Stimulated activated CD8-positive, alpha-beta memory T cell treated with anti-CD3 and anti-CD28 coated beads, Interleukin-12 subunit alpha, Interleukin-12 subunit beta, amount 100 ng/mL, for 24 hours (primary cell): ENCODE results near the gene CBX5.
A peak's percentile ranks its signal among the peaks of the same experiment; 100 is the strongest.

Experiments used
- DNase-seq: peaks from one replicate; pipeline ENCODE4 v3.0.0-alpha.2; 2020; ENCODE audit errors: extremely low read depth

The CBX5 gene

GRCh38 chr12:54225666-54226065 lies 54.3 kb downstream of the CBX5 start:
- no peak for DNase-seq

DNA sequence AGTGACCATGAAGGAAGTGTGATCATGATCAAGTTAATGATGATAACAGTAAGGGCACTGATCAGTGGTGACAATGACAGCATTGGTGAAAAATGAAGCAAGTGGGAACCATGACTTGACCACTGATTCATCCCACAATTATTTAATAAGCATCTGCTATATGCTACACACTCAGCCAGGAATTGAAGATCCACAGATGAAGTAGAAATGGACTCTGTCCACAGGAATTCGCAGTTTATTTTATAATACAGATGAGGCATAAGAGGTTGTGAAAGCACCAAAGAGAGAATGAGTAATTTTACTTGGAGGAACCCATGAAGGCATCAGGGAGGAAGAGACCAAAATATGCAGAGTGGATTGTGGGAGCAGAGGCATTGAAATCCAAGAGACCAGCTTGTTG lies 57.3 kb downstream of the CBX5 start:
- no peak for DNase-seq

DNA sequence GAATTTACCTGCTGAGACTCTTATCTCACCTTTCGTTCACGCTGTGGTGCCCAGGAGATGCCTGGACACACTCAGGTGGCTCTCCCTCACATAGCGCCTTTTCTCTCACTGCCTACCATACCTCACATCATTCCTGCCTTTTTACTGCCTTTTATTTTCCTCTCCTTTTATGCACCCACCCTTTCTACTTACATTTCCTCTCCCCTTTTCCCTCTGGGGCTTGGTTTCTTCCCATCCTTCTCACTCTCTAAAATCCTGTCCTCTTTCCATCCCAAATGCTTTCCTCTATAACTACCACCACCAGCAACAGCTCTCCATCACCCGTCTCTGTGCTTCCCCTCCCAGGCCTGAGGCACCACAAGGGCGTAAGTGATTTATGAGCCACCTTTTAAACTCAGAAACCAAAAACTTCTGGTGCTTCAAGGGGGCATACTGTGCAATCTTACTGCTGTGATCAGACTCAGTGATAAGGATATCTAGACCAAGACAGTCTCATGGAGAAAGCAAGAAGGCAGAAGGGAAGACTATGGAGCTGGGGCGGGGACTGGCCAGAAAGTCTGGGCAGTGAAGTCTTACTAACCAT lies 58.4 kb downstream of the CBX5 start:
- no peak for DNase-seq

- no peak for DNase-seq
Observed at GRCh38 chr12:54220567-54220966, 59.4 kb downstream of the CBX5 start.

GRCh38 chr12:54220092-54220557 lies 59.8 kb downstream of the CBX5 start:
- DNase-seq, result no peak

- DNase-seq, result no peak
Observed at GRCh38 chr12:54217774-54218241, 62.1 kb downstream of the CBX5 start.

DNA sequence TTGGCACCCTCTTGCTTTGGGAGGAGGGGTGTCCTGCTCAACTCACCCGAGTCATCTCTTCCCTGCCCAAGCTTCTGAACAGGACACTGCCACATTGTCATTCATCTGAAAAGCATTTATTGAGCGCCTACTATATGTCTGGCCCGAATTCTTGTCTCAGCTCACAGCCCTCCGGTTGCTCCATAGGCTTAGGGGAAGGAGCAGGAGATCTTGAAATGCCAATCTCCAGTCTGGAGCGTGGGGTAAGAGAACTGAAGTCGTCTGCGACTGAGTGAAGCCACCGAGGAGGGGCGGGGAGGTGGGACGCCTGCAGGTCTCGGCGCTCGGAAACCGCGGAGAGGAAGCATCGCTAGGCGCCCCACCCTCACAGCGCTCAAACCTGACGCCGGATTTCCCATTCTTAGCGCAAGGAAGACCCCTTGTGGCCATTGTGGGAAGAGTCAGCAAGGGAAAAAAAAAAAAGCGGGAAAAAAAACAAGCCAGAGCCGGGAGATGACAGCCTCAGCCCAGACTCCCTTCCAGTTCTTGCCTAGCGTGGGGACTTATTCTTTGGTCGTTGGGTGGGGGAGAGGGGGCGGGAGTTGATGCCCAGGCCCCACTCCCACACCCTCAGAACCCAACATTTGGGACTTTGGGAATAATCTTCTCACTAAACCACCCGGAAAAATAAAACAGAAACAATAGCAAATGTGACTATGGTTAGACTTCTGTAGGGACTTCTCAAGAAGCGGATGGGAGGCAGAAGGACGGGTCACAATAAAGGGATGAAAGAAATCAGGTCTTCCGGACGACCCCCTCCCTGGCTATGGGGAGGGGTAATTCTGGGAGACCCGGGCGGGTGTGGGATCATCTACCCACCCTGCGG lies 62.9 kb downstream of the CBX5 start:
- DNase-seq, result no peak

DNA sequence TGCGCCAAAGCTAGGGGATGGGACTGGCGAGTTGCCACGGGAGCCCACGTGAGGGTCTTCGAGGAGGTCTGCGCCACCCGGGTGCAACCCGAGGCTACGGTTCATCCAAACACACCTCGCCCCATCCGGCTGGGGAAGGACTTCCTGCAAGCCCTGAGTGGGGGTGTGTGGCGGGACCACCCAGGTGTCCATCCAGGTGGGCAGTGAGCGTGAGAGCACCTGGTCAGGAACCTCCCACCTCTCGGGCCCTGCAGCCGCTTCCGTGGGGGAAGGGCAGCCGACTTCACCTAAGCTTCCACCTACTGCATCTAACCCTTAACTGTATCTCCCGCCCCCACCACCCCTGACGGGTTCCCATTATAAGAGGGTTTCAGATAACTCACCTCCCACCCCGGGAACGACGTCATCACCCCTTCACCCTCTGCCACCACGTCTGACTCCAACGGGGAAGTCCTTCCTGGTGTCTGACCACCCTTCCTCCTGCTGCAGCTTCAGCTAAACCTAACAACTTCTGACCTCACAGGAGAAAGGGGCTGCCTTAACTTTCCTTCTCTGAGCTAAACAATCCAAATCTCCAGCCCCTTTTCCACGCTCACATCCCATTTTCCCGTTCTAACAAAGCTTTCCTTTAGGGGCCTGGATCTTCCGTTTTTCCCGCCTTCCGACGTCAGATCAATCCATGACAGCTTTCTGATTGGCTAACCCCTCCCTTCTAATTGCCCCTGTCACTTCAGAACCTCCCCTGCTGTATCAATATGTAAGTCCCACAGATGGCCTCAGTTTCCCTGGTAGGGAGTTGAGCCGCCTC lies 63.7 kb downstream of the CBX5 start:
- no peak for DNase-seq

GRCh38 chr12:54214553-54215406 lies 65.1 kb downstream of the CBX5 start:
- DNase-seq, result peak; percentile 81

- DNase-seq, result no peak
Observed at GRCh38 chr12:54213079-54213478, 66.8 kb downstream of the CBX5 start.

DNA sequence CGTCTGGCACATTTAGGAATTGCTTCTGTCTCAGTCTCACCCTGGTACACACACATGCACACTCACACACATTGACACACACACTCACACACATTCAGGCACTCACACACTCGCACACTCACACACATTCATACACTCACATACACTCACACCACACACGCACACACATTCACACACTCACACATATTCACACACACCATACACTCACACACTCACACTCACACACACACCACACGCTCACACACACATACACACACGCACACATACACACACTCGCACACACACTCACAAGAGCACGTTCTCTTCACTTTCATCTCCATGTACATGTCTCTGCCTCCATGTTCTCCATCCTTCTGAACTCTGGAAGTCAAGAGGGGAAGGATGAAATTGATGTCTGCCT lies 68.0 kb downstream of the CBX5 start:
- no peak for DNase-seq

GRCh38 chr12:54210400-54210790 lies 69.5 kb downstream of the CBX5 start:
- DNase-seq, result no peak

DNA sequence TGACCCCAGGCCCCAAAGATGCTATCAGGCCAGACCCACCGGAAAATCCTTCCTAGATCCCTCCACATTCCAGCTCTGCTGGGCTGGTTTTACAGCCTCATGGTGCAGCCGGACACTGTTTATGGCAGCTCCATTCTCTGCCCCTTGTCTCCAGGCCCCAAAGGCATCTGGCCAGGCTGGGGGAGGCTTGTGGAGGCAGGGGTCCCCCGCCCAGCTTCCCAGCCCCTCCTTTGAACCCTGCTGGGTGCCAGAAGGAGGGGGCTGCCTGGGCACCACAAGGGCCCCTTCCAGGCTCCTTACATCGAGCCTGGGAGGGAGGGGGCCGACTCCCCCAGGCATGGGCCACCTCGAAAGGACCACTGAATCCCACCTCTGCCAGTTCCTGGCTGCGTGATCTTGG lies 71.3 kb downstream of the CBX5 start:
- no peak for DNase-seq

DNA sequence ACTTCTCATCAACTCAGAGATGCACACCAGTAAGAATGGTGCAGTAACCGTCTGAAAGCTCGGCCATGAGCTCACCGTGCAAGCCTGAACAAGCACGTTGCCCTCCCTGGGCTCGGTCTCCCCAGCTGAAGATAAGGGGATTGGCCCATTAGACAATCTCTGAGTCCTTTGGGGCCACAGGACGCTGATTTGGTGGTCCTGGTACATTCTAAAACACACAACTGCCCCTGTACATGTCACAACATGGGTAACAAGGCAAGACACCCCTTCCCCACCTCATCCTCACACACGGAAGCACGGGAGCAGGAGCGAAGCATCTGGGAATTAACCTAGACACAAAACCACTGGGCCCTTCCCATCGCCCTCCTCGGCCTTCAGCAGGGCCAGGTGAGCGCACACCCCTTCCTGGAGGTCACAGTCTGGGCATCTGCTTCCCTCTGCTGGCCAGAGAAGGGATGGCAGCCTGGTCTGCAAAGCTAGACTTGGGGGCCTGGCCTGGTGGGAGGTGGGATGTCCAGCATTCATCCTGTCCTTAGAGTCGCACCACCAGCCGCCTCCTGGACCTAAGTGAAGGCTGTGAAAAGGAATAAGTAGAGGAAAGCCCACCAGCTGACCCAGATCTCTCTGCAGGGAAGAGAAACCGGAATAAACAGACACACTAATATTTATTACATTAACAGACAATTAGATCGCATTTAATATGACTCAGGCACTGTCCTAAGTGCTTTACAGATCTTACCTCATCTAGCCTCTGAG lies 72.2 kb downstream of the CBX5 start:
- DNase-seq, result peak; percentile 42

DNA sequence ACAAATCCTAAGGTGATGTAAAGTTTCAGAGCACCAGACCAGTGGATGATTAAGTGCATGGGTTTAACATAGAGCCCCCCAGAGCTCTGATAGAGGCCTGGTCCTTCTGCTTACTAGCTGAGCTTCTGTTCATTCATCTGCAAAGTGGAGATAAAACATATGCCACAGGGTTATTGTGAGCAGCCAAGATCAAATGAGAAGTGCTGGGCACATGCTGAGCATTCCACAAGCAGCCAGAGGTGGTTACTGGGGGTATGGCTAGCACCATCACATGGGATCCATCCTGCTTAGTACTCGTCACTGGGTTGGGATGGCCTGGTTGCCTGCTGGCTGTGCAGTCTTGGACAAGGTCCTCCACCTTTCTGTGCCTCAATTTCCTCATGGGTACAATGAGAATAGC lies 73.1 kb downstream of the CBX5 start:
- DNase-seq, result no peak

DNA sequence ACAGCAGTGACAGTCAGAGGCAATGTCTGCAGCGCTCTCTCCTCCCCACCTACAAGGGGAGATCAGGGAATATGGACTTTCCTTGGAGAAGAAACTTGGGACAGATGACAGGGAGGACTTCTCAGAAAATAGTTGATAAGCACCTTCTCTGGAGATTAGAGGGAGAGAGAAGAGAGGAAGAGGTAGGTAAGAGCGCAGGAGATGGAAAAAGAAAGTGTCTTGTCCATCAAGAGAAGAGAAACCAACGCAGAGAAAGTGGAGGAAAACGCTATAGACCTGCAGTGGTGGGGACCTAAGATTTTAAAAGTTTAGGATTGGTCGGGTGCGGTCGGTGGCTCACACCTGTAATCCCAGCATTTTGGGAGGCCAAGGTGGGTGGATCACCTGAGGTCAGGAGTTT lies 75.6 kb downstream of the CBX5 start:
- DNase-seq, result no peak

GRCh38 chr12:54201001-54201794 lies 78.7 kb downstream of the CBX5 start:
- no peak for DNase-seq

GRCh38 chr12:54200412-54200811 lies 79.5 kb downstream of the CBX5 start:
- no peak for DNase-seq

- no peak for DNase-seq
Observed at GRCh38 chr12:54199917-54200316, 80.0 kb downstream of the CBX5 start.

DNA sequence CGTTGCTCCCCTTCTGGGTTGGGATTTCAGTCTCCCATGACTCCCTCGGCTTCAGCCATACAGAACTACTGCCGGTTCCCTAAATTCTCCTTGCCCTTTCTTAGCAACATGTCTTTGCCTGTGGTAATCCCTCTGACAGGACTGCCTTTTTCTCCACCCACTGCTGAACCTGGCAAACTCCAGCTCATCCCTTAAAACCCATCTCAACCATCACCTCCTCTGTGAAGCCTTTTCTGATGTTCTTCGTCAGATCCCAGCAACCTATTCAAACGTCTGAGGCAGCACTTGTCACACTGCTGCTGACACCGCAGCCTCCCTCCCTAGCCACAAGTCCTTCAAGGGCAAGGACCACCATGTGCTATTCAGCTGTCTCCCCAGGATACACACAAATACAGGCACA lies 80.9 kb downstream of the CBX5 start:
- no peak for DNase-seq
